NT2/D1 (cell line): ENCODE data around the gene MRPL40.

Source experiments
- SUZ12 ChIP-seq: IDR thresholded peaks from 2 replicates; pipeline ENCODE4 v1.6.1; 2011; ENCODE audit not compliant: insufficient read length, insufficient read depth; ENCODE audit errors: extremely low read depth
- YY1 ChIP-seq: IDR thresholded peaks from 2 replicates; pipeline ENCODE4 v1.6.1; 2011; ENCODE audit not compliant: insufficient read length, insufficient read depth
- ZNF274 ChIP-seq: IDR thresholded peaks from 2 replicates; pipeline ENCODE4 v1.6.1; 2011; ENCODE audit warnings: mild to moderate bottlenecking, low read depth, low read length

GRCh38 chr22:19482297-19482696, 50.0 kb downstream of the MRPL40 start:
- TF ChIP-seq ZNF274, result no peak
- TF ChIP-seq SUZ12, result no peak
- TF ChIP-seq YY1, result no peak
